ENCODE data around the gene MATR3. TPM values are rescaled to one million over a fixed set of nuclear protein-coding genes. Genes with fewer than 3 reads are reported as not detected.

Gene MATR3
- total and polyA plus RNA-seq, 7 donors = 60.8 to 272 (median 194) TPM

- DNase-seq = no peak
- 67 to 74% methylated on average over 10 of the region's 10 CpGs for WGBS, 2 donors
- TF ChIP-seq CTCF (IDR thresholded peaks at IDR 0.05) = no peak
- no peak for TF ChIP-seq POLR2AphosphoS5 (IDR thresholded peaks at IDR 0.05)
- TF ChIP-seq EP300 (IDR thresholded peaks at IDR 0.05) = no peak
- no peak for TF ChIP-seq POLR2A (IDR thresholded peaks at IDR 0.05)
Observed at GRCh38 chr5:139287890-139288635, 5.5 kb upstream of the MATR3 start.

GRCh38 chr5:139291051-139291450, 2.5 kb upstream of the MATR3 start:
- WGBS, 2 donors = 93 to 97% methylated on average over 2 of the region's 2 CpGs

More at GRCh38 chr5:139287890-139288635, 5.5 kb upstream of the MATR3 start:
- peaks cover 0 to 27% (median 2%) of the 10 kb centered on the region in 4 donors for H3K36me3 ChIP-seq
- intact Hi-C loops (cut with DNase I) = no loop called here
- H3K27me3 ChIP-seq = no peaks in the 10 kb centered on the region
- H3K4me1 ChIP-seq = peaks cover 0 to 4% (median 1%) of the 10 kb centered on the region in 4 donors
- H3K4me3 ChIP-seq = no peak overlapping the region
- H3K9me3 ChIP-seq = no peaks in the 10 kb centered on the region
- no peak overlapping the region for H3K27ac ChIP-seq

GRCh38 chr5:139293202-139293506, 386 bp upstream of the MATR3 start:
- no peak for DNase-seq
- peaks cover 0 to 39% (median 33%) of the 10 kb centered on the region in 4 donors for H3K4me1 ChIP-seq
- H3K9me3 ChIP-seq = no peaks in the 10 kb centered on the region
- H3K4me3 ChIP-seq = peak overlapping the region; percentile 70 to 94 (median 72)
- H3K36me3 ChIP-seq = no peaks in the 10 kb centered on the region
- no peak for TF ChIP-seq POLR2A (IDR thresholded peaks at IDR 0.05)
- no peak for TF ChIP-seq POLR2AphosphoS5 (IDR thresholded peaks at IDR 0.05)
- TF ChIP-seq EP300 (IDR thresholded peaks at IDR 0.05) = no peak
- no peak for TF ChIP-seq CTCF (IDR thresholded peaks at IDR 0.05)
- intact Hi-C loops (cut with DNase I) = no loop called here
- 24 to 25% methylated on average over 11 of the region's 11 CpGs for WGBS, 2 donors
- H3K27me3 ChIP-seq = no peaks in the 10 kb centered on the region
- H3K27ac ChIP-seq = peak overlapping the region; percentile 94 to 100 (median 99)

More at GRCh38 chr5:139291051-139291450, 2.5 kb upstream of the MATR3 start:
- Histone ChIP-seq H3K36me3 (peaks cover 0 to 4% (median 0%) of the 10 kb centered on the region in 4 donors), H3K9me3 (no peaks in the 10 kb centered on the region), H3K27me3 (no peaks in the 10 kb centered on the region), H3K4me3 (no peak overlapping the region), H3K4me1 (peaks cover 0 to 18% (median 12%) of the 10 kb centered on the region in 4 donors), H3K27ac (no peak overlapping the region)
- intact Hi-C loops (cut with DNase I) = no loop called here
- no peak for DNase-seq
- no peak for TF ChIP-seq CTCF (IDR thresholded peaks at IDR 0.05)
- TF ChIP-seq POLR2A (IDR thresholded peaks at IDR 0.05) = no peak
- TF ChIP-seq POLR2AphosphoS5 (IDR thresholded peaks at IDR 0.05) = no peak
- TF ChIP-seq EP300 (IDR thresholded peaks at IDR 0.05) = no peak

GRCh38 chr5:139294374-139295165, 1.0 kb downstream of the MATR3 start:
- TF ChIP-seq EP300 (IDR thresholded peaks at IDR 0.05) = no peak
- no peak for TF ChIP-seq POLR2A (IDR thresholded peaks at IDR 0.05)
- peak in 3 of 4 donors; percentile 15 to 26 (median 17) for TF ChIP-seq POLR2AphosphoS5 (IDR thresholded peaks at IDR 0.05)
- no peak for TF ChIP-seq CTCF (IDR thresholded peaks at IDR 0.05)
- intact Hi-C loops (cut with DNase I) = loop anchor here (2.0 kb wide), 1 partner anchor 46 kb away; the partner anchor contains the start of gene PAIP2
- H3K4me3 ChIP-seq = peak overlapping the region; percentile 70 to 94 (median 72)
- no peaks in the 10 kb centered on the region for H3K27me3 ChIP-seq
- WGBS, 2 donors = 0 to 1% methylated on average over 48 of the region's 48 CpGs
- H3K36me3 ChIP-seq = no peaks in the 10 kb centered on the region
- H3K27ac ChIP-seq = peak overlapping the region; percentile 94 to 100 (median 99)
- peaks cover 0 to 53% (median 47%) of the 10 kb centered on the region in 4 donors for H3K4me1 ChIP-seq
- DNase-seq = peak; percentile 88
- H3K9me3 ChIP-seq = no peaks in the 10 kb centered on the region
